Measurements from ENCODE around the gene ARHGEF37. TPM values are rescaled to one million over a fixed set of nuclear protein-coding genes. Genes with fewer than 3 reads are reported as not detected.
A peak's percentile ranks its signal among the peaks of the same experiment; 100 is the strongest.
"Not testable (repeated sequence)": the region's sequence is repeated elsewhere in the genome, so short reads cannot be mapped to it uniquely, and the experiment has no call there.

ARHGEF37 gene
- total and polyA plus RNA-seq, 7 experiments from 2014 or later = 0.43 to 1.8 (median 0.60) TPM; not detected in 1

DNA sequence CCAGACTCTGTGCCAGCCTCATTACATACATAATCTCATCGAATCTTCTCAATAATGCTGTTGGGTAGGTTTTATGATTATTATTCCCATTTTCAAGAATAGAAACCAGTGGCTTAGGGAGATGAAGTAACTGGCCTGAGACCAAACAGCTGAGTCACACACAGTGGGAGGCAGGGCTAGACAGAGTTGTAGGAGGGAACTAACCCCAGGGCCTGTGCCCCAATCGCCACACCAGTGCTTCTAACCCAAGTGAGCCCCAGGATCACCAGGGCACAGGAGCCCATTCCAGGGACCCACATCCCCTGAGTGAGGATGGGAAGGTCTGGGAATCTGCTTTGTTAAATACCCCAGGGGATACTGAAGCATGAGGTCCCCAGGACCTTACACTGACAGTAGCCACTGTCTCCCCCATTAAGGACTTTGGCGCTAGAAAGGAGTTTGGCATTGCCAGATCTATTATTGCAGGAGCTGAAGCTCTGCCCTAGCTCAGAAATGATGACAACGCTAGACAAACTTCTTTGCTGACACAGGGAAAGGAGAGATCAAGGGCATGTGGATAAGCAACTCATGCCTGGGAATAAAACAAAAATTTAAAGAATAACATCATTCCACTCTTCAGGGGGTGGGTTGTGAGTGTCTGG, 85.0 kb downstream of the ARHGEF37 start:
- intact Hi-C loops (cut with micrococcal nuclease) = no loop called here
- H3K4me1 ChIP-seq (ENCODE audit: control insufficient read depth in 2 of 2, insufficient read depth in 2 of 2, low read length in 2 of 2) = no peaks in the 10 kb centered on the region
- DNase-seq (no peak), ATAC-seq (peak; percentile 78)
- H3K27me3 ChIP-seq (ENCODE audit: control insufficient read depth in 2 of 2, insufficient read depth in 2 of 2, low read length in 2 of 2) = no peaks in the 10 kb centered on the region
- peaks cover 7 to 50% (median 19%) of the 10 kb centered on the region in 11 donors for H3K9me3 Mint-ChIP-seq
- peaks cover 0 to 7% (median 4%) of the 10 kb centered on the region in 5 donors for H3K27me3 Mint-ChIP-seq
- H3K36me3 ChIP-seq (ENCODE audit: control insufficient read depth in 2 of 3, insufficient read depth in 3 of 3, low read length in 3 of 3) = no peaks in the 10 kb centered on the region
- POLR2A ChIA-PET = no interaction called here
- peak overlapping the region in 1 of 9 donors; percentile 22 for H3K27ac Mint-ChIP-seq
- H3K4me3 Mint-ChIP-seq = no peak overlapping the region
- peaks cover 0 to 4% (median 0%) of the 10 kb centered on the region in 7 donors for H3K4me1 Mint-ChIP-seq
- H3K36me3 Mint-ChIP-seq = peaks cover 0 to 11% (median 4%) of the 10 kb centered on the region in 5 donors
- CTCF ChIA-PET = interaction anchor here (3.1 kb wide), 1 partner anchor 163 kb away, joined by 18 read pairs; no protein-coding TSS in a partner anchor
- H3K27ac ChIP-seq (ENCODE audit: low read depth, low read length) = no peak overlapping the region
- no peak overlapping the region for H3K4me3 ChIP-seq (ENCODE audit: low read length)
- peaks cover 0 to 15% (median 4%) of the 10 kb centered on the region in 3 experiments for H3K9me3 ChIP-seq (ENCODE audit: control insufficient read depth in 2 of 3, low read length in 3 of 3)

- Mint-ChIP-seq H3K4me3 (no peak overlapping the region), H3K9me3 (peaks cover 7 to 59% (median 28%) of the 10 kb centered on the region in 11 donors), H3K36me3 (peaks cover 0 to 19% (median 8%) of the 10 kb centered on the region in 5 donors), H3K4me1 (peaks cover 0 to 4% (median 0%) of the 10 kb centered on the region in 7 donors), H3K27ac (no peak overlapping the region), H3K27me3 (peaks cover 0 to 10% (median 4%) of the 10 kb centered on the region in 5 donors)
- Histone ChIP-seq H3K4me1 (ENCODE audit: control insufficient read depth in 2 of 2, insufficient read depth in 2 of 2, low read length in 2 of 2) (no peaks in the 10 kb centered on the region), H3K27me3 (ENCODE audit: control insufficient read depth in 2 of 2, insufficient read depth in 2 of 2, low read length in 2 of 2) (no peaks in the 10 kb centered on the region), H3K27ac (ENCODE audit: low read depth, low read length) (no peak overlapping the region), H3K36me3 (ENCODE audit: control insufficient read depth in 2 of 3, insufficient read depth in 3 of 3, low read length in 3 of 3) (no peaks in the 10 kb centered on the region), H3K4me3 (ENCODE audit: low read length) (no peak overlapping the region), H3K9me3 (ENCODE audit: control insufficient read depth in 2 of 3, low read length in 3 of 3) (peaks cover 0 to 23% (median 4%) of the 10 kb centered on the region in 3 experiments)
- intact Hi-C loops (cut with micrococcal nuclease) = loop anchor here (1.0 kb wide), 2 partner anchors 63 to 161 kb away; partner anchors contain the start of gene PPARGC1B (in 1 of the 2)
- CTCF ChIA-PET = interaction anchor here (1.1 to 3.1 kb wide), 2 partner anchors 64 to 162 kb away, joined by 4 to 18 read pairs; no protein-coding TSS in a partner anchor
- DNase-seq = no peak
- peak; percentile 57 for ATAC-seq
- POLR2A ChIA-PET = no interaction called here
These were observed 86.0 kb downstream of the ARHGEF37 start for GRCh38 chr5:149667084-149667828.

- DNase-seq = no peak
- H3K36me3 Mint-ChIP-seq = peaks cover 0 to 19% (median 9%) of the 10 kb centered on the region in 5 donors
- POLR2A ChIA-PET = no interaction called here
- Histone ChIP-seq H3K9me3 (ENCODE audit: control insufficient read depth in 2 of 3, low read length in 3 of 3) (peaks cover 0 to 23% (median 4%) of the 10 kb centered on the region in 3 experiments), H3K4me1 (ENCODE audit: control insufficient read depth in 2 of 2, insufficient read depth in 2 of 2, low read length in 2 of 2) (no peaks in the 10 kb centered on the region), H3K4me3 (ENCODE audit: low read length) (no peak overlapping the region), H3K27me3 (ENCODE audit: control insufficient read depth in 2 of 2, insufficient read depth in 2 of 2, low read length in 2 of 2) (no peaks in the 10 kb centered on the region), H3K27ac (ENCODE audit: low read depth, low read length) (no peak overlapping the region), H3K36me3 (ENCODE audit: control insufficient read depth in 2 of 3, insufficient read depth in 3 of 3, low read length in 3 of 3) (no peaks in the 10 kb centered on the region)
- H3K9me3 Mint-ChIP-seq = peaks cover 7 to 66% (median 29%) of the 10 kb centered on the region in 11 donors
- H3K4me1 Mint-ChIP-seq = peaks cover 0 to 4% (median 0%) of the 10 kb centered on the region in 7 donors
- peaks cover 0 to 11% (median 4%) of the 10 kb centered on the region in 5 donors for H3K27me3 Mint-ChIP-seq
- intact Hi-C loops (cut with micrococcal nuclease) = loop anchor here (1.0 kb wide), 2 partner anchors 62 to 160 kb away; partner anchors contain the start of gene PPARGC1B (in 1 of the 2)
- no peak for ATAC-seq
- CTCF ChIA-PET = interaction anchor here (1.1 to 3.1 kb wide), 2 partner anchors 64 to 161 kb away, joined by 4 to 18 read pairs; no protein-coding TSS in a partner anchor
- H3K27ac Mint-ChIP-seq = no peak overlapping the region
- no peak overlapping the region for H3K4me3 Mint-ChIP-seq
These were observed 86.6 kb downstream of the ARHGEF37 start for GRCh38 chr5:149667829-149668330.

DNA sequence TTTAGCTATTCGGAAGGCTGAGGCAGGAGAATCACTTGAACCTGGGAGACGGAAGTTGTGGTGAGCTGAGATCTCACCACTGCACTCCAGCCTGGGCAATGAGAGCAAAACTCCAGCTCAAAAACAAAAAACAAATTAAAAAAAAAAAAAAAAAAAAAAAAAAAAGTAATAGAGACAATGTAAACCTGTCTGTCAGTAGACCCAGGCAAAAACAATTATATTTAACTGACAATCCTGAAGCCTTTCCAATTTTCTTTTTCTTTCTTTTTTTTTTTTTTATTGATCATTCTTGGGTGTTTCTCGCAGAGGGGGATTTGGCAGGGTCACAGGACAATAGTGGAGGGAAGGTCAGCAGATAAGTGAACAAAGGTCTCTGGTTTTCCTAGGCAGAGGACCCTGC, 88.0 kb downstream of the ARHGEF37 start:
- peaks cover 8 to 67% (median 31%) of the 10 kb centered on the region in 11 donors for H3K9me3 Mint-ChIP-seq
- CTCF ChIA-PET, POLR2A ChIA-PET: not testable (repeated sequence)

GRCh38 chr5:149671544-149671943, 90.2 kb downstream of the ARHGEF37 start:
- ATAC-seq = no peak

More for the DNA sequence above, 88.0 kb downstream of the ARHGEF37 start:
- DNase-seq; ATAC-seq; H3K36me3 ChIP-seq (ENCODE audit: control insufficient read depth in 2 of 3, insufficient read depth in 3 of 3, low read length in 3 of 3); H3K4me3 ChIP-seq (ENCODE audit: low read length); H3K27ac ChIP-seq (ENCODE audit: low read depth, low read length); H3K4me1 ChIP-seq (ENCODE audit: control insufficient read depth in 2 of 2, insufficient read depth in 2 of 2, low read length in 2 of 2); H3K4me3 Mint-ChIP-seq; H3K27ac Mint-ChIP-seq; H3K27me3 ChIP-seq (ENCODE audit: control insufficient read depth in 2 of 2, insufficient read depth in 2 of 2, low read length in 2 of 2); intact Hi-C loops (cut with micrococcal nuclease); H3K4me1 Mint-ChIP-seq: not testable (repeated sequence)
- H3K36me3 Mint-ChIP-seq = peaks cover 0 to 22% (median 9%) of the 10 kb centered on the region in 5 donors
- H3K27me3 Mint-ChIP-seq = peaks cover 0 to 13% (median 4%) of the 10 kb centered on the region in 5 donors
- peaks cover 0 to 23% (median 4%) of the 10 kb centered on the region in 3 experiments for H3K9me3 ChIP-seq (ENCODE audit: control insufficient read depth in 2 of 3, low read length in 3 of 3)

DNA sequence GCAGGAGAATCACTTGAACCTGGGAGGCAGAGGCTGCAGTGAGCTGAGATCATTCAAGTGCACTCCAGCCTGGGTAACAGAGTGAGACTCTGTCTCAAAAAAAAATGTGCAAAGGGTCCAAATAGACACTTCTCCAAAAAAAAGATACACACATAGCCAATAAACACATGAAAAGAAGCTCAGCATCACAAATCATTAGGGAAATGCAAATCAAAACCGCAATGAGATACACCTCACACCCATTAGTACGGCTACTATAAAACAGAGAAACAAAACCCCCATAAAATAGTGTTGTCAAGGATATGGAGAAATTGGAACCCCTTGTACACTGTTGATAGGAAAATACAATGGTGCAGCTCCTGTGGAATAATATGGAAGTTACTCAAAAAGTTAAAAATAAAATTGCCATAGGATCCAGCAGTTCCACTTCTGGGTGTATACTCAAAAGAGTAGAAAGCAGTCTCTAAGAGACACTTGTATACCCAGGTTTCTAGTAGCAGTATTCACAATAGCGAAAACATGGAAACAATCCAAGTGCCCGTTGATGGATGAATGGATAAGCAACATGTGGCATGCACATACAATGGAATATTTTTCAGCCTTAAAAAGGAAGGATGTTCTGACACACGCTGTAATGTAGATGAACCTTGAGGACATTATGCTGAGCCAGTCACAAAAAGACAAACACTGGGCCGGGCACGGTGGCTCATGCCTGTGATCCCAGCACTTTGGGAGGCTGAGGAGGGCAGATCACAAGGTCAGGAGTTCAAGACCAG, 91.6 kb downstream of the ARHGEF37 start:
- Histone ChIP-seq H3K27me3 (ENCODE audit: control insufficient read depth in 2 of 2, insufficient read depth in 2 of 2, low read length in 2 of 2) (no peaks in the 10 kb centered on the region), H3K4me3 (ENCODE audit: low read length) (no peak overlapping the region), H3K36me3 (ENCODE audit: control insufficient read depth in 2 of 3, insufficient read depth in 3 of 3, low read length in 3 of 3) (no peaks in the 10 kb centered on the region), H3K9me3 (ENCODE audit: control insufficient read depth in 2 of 3, low read length in 3 of 3) (peaks cover 0 to 14% (median 0%) of the 10 kb centered on the region in 3 experiments), H3K27ac (ENCODE audit: low read depth, low read length) (no peak overlapping the region), H3K4me1 (ENCODE audit: control insufficient read depth in 2 of 2, insufficient read depth in 2 of 2, low read length in 2 of 2) (no peaks in the 10 kb centered on the region)
- Mint-ChIP-seq H3K36me3 (peaks cover 0 to 16% (median 4%) of the 10 kb centered on the region in 5 donors), H3K27me3 (peaks cover 6 to 26% (median 10%) of the 10 kb centered on the region in 5 donors), H3K9me3 (peaks cover 4 to 36% (median 12%) of the 10 kb centered on the region in 11 donors), H3K4me1 (peaks cover 0 to 1% (median 0%) of the 10 kb centered on the region in 7 donors), H3K4me3 (no peak overlapping the region), H3K27ac (no peak overlapping the region)
- intact Hi-C loops (cut with micrococcal nuclease) = no loop called here
- CTCF ChIA-PET = no interaction called here
- POLR2A ChIA-PET = no interaction called here
- ATAC-seq (no peak), DNase-seq (no peak)

More at GRCh38 chr5:149671544-149671943, 90.2 kb downstream of the ARHGEF37 start:
- no peak overlapping the region for H3K4me3 Mint-ChIP-seq
- no peaks in the 10 kb centered on the region for H3K4me1 ChIP-seq (ENCODE audit: control insufficient read depth in 2 of 2, insufficient read depth in 2 of 2, low read length in 2 of 2)
- no peak for DNase-seq
- H3K27me3 Mint-ChIP-seq = peaks cover 7 to 22% (median 10%) of the 10 kb centered on the region in 5 donors
- H3K9me3 ChIP-seq (ENCODE audit: control insufficient read depth in 2 of 3, low read length in 3 of 3) = peaks cover 0 to 23% (median 4%) of the 10 kb centered on the region in 3 experiments
- no peaks in the 10 kb centered on the region for H3K36me3 ChIP-seq (ENCODE audit: control insufficient read depth in 2 of 3, insufficient read depth in 3 of 3, low read length in 3 of 3)
- H3K9me3 Mint-ChIP-seq = peaks cover 7 to 48% (median 19%) of the 10 kb centered on the region in 11 donors
- no peak overlapping the region for H3K27ac ChIP-seq (ENCODE audit: low read depth, low read length)
- no peak overlapping the region for H3K27ac Mint-ChIP-seq
- H3K4me3 ChIP-seq (ENCODE audit: low read length) = no peak overlapping the region
- no peaks in the 10 kb centered on the region for H3K27me3 ChIP-seq (ENCODE audit: control insufficient read depth in 2 of 2, insufficient read depth in 2 of 2, low read length in 2 of 2)
- H3K4me1 Mint-ChIP-seq = peaks cover 0 to 5% (median 0%) of the 10 kb centered on the region in 7 donors
- peaks cover 0 to 22% (median 9%) of the 10 kb centered on the region in 5 donors for H3K36me3 Mint-ChIP-seq
- intact Hi-C loops (cut with micrococcal nuclease) = no loop called here
- POLR2A ChIA-PET = no interaction called here
- CTCF ChIA-PET = no interaction called here
